Central memory CD4-positive, alpha-beta T cell (primary cell): ENCODE results near the gene IL1RAPL1.

ENCODE experiments used
- DNase-seq: peaks from one replicate; pipeline ENCODE4 v3.0.0; 2022

Gene IL1RAPL1

GRCh38 chrX:29662759-29663503 lies 1075.7 kb downstream of the IL1RAPL1 start:
- DNase-seq, result no peak

GRCh38 chrX:29665532-29665931 lies 1078.3 kb downstream of the IL1RAPL1 start:
- DNase-seq, result no peak

DNA sequence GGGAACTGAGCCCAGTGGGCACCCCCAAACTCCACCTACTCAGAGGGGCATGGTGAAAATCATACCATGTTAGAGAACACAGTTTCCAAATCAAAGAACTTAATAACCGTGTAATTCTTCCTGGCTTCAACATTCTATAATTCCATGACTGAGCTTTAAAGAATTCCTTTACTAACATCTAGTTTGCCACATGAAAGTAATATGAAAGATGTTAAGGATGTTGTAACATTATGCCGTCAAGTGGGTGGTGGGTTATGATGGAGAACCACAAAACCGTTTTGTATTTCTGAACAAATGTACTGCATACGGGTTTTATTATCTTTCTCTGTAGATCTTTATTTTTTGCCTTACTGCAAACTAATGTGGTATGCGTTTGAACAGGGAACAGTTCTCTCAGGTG lies 1079.1 kb downstream of the IL1RAPL1 start:
- no peak for DNase-seq

DNA sequence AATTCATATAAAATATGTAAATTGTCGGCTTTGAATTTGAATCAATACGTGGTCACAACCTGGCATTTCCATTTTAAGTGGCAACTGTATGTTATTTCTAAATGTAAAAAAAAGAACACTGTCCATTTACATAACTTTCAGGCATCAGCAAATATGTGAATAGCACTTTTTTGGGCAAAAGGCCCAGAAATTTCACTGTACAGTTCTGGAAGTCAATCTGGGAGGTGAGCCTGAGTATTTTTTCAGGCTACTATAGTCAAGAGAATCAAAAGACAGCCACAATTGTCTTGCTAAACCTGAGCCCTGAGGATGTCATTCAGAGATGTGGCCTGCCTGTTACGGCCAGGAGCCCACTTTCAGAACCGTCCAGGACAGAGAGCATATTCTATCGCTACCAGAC lies 1084.2 kb downstream of the IL1RAPL1 start:
- no peak for DNase-seq

DNA sequence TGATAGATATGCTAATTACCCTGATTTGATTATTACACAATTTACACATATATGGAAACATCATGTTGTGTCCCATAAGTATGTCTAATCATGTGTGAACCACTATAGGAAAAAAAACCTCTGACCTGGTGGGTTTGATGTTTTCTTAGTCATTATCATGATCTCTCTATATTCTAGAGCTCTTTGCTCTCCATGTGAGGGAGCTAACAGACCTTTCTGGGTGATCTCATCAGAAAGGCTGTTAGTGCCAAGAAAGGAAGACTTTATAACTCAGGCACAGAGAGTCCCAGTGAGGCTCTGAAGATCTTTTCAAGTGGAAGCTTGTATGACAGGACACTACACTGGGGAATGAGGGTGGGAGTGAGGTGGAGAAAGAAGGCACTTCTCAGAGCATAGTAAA lies 1100.4 kb downstream of the IL1RAPL1 start:
- no peak for DNase-seq

- no peak for DNase-seq
Observed at GRCh38 chrX:29690061-29690460, 1102.8 kb downstream of the IL1RAPL1 start.

DNA sequence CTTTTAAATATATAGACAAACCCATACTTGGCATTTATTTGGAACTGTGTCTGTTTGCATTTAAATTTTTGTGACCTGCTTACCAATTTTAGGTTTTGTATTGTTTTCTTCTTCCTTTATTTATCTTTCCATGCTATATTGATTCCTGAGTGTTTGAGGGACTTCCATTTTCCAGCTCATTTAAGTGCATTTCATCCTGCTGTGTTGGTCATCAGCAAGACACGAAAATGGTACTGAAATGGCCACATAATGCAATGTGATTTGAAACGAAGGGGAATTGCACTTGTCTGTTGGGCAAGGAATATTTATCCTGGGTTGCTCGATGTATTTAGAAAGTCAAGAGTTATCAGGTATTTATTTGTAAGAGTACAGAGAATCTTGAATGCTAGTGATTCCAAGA lies 1103.8 kb downstream of the IL1RAPL1 start:
- DNase-seq, result no peak

- DNase-seq, result no peak
Observed at GRCh38 chrX:29693912-29694311, 1106.7 kb downstream of the IL1RAPL1 start.

DNA sequence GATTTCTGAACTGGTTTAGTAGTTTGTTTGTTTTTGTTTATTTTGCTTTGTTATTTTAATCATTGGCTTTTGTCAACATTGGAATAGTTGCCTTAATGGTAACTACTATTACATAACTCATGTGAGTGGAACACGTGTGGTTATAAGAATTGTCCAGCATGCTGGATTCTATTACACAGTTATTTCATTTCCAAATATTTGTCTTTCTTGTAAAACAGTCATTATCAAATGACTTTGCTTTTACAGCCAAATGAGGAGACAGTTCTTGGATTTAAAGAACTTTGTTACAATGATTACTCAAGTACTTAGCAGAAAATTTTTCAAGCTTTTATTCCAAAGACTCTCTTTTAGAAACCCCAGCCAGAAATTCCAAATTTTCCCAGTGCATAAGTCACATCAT lies 1112.0 kb downstream of the IL1RAPL1 start:
- no peak for DNase-seq

DNA sequence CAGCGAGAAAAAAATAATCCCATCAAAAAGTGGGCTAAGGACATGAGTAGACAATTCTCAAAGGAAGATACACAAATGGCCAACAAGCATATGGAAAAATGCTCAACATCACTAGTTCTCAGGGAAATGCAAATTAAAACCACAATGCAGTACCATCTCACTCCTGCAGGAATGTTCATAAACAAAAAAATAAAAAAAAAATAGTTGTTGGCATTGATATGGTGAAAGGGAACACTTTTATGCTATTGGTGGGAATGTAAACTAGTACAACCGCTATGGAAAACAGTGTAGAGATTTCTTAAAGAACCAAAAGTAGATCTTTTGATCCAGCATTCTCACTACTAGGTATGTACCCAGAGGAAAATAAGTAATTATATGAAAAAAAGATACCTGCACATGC lies 1119.8 kb downstream of the IL1RAPL1 start:
- DNase-seq, result no peak

GRCh38 chrX:29721152-29721551 lies 1133.9 kb downstream of the IL1RAPL1 start:
- no peak for DNase-seq

GRCh38 chrX:29724316-29724715 lies 1137.1 kb downstream of the IL1RAPL1 start:
- no peak for DNase-seq

DNA sequence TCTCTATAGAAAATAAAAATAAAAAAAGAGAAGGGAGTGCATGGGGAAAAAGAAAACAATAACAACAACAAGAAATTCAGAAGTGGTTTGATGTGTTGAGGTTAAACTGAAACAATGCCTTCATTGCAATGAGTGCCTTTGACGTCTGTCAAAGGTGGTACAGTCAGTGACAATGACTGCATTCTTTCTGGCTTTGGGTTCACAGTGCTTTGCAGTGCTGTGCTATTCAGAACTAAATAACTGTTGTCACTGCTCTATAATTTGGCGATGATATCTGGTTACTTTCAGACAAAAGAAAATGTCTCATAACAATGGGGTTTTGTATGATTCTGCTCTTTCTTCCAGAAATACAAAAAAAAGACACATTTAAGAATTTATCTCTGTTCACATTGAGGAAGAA lies 1139.6 kb downstream of the IL1RAPL1 start:
- DNase-seq, result no peak

GRCh38 chrX:29728639-29729038 lies 1141.4 kb downstream of the IL1RAPL1 start:
- DNase-seq, result no peak

- no peak for DNase-seq
Observed at GRCh38 chrX:29744966-29745365, 1157.7 kb downstream of the IL1RAPL1 start.

DNA sequence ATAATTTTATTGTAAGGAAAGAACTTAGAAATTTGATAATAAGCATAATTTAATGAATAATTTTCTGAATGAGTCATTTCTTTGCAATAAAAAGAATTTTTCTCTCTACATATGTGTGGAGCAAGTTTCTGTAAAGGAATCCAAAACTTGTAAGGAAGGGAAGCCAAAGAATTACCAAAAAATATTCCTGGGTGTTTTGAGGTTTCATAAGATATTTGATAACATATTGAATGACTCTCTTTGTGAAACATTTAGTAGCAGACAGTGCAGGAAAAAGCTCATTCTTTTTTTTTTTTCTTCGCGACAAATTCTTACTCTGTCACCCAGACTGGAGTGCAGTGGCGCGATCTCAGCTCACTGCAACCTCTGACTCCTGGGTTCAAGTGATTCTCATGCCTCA lies 1159.1 kb downstream of the IL1RAPL1 start:
- DNase-seq, result no peak

GRCh38 chrX:29762006-29762405 lies 1174.8 kb downstream of the IL1RAPL1 start:
- DNase-seq, result no peak

DNA sequence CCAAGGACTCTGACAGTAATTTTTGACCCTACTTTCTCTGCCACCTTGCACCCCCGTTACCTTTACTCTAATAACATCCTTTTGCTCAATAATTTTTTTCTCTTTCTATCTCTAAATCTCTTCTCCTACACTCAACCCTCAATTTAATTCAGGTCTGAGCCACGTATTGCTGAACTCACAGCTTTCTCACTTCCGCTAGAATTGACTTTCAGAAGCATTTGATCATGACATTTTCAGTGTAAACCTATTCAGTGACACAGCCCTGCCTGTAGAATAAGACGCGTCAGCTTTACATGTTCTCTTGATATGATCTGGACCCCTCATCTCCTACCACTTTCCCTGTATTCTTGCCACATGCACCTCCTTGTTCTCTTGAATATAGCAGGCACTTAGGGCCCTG lies 1188.6 kb downstream of the IL1RAPL1 start:
- DNase-seq, result no peak

- no peak for DNase-seq
Observed at GRCh38 chrX:29787656-29788055, 1200.4 kb downstream of the IL1RAPL1 start.

GRCh38 chrX:29788991-29789699 lies 1201.9 kb downstream of the IL1RAPL1 start:
- no peak for DNase-seq

DNA sequence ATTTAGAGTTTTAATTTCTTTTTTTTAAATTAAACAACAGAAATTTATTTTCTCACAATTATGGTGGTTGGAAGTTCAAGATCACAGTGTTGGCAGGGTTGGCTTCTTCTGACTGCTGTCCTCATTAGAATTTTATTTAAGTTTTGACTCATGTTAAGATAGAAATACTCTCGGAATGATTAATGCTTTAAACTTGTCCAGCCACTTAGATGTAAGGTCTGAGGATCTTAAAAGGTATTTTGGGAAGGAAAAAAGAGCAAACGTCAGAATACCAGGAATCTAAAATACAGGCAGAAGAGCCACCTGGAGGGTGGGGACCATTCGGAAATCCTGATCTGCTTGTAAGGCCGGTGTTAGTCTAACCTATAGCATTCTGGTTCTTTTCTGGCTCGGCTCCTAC lies 1205.1 kb downstream of the IL1RAPL1 start:
- DNase-seq, result no peak

DNA sequence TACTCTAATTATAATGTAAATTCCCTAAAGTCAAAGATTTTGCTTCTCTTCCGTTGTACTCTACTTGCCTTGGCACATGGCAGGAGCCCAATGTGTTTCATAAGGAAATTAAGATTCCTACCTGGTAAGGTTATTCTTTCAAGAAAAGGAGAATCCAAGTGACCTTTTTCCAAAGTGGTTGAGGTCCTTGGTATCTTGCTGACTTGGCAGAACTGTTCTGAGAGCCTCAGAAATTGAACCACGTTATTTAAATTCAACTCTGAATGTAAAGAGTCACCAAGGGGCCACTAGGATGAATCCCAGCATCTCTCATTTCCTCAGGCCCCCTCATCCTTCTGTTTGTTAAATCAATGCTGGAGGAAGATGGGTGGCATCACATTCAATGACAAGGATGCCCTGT lies 1209.9 kb downstream of the IL1RAPL1 start:
- no peak for DNase-seq

DNA sequence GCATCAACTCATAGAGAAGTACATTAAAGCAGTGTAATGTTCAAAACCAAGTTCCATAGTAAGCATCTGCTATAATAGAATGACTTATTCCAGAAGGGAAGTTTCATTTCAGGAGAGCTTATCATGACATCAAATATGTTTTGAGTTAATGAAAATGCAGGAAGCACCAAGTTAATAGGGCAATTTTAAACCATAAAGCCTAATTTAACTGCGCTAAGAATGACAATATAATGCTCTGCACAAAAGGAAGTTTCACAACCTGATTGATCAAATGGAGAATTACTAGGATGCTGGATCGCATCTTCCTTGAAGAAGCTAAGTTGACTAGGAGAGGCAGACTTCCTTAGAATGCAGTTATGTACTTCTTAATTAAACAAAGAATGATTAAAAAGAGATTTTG lies 1211.2 kb downstream of the IL1RAPL1 start:
- no peak for DNase-seq

GRCh38 chrX:29813174-29813573 lies 1225.9 kb downstream of the IL1RAPL1 start:
- no peak for DNase-seq
